ENCODE measurements around the gene ERP29.

ERP29 gene

DNA sequence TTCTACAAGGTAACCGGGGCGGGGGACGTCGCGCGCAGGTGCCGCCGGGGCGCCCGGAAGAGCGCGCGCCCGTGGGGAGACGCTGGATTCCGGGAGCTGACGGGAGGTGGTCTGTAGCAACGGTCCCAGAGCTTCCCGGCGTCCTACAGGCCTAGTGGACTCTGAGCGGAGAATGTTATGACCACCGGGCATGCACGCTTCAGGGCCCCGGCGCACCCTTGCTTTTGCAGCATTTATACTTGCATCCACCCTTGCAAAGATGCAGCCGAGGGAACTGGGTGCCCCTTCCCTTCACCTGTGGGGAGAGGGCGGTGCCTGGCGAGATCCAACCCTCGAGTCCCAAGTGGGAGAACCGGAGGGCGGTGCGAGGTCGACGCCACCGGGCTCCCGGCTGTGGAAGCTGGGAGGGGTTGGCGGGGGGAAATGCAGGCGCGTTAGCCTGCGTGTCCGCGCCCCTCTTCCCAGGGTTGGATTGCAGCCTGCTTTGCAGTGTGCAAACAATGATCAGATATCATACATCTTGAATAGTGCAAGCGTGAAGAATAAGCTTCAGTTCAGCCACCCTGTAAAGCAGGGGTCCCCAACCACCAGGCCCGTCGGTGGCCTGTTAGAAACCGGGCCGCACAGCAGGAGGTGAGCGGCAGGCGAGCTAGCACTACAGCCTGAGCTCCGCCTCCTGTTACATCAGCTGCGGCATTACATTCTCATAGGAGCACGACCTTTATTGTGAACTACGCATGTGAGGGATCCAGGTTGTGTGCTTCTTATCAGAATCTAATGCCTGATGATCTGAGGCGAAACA lies 576 bp downstream of the ERP29 start:
- TF ChIP-seq, protein P1, sequence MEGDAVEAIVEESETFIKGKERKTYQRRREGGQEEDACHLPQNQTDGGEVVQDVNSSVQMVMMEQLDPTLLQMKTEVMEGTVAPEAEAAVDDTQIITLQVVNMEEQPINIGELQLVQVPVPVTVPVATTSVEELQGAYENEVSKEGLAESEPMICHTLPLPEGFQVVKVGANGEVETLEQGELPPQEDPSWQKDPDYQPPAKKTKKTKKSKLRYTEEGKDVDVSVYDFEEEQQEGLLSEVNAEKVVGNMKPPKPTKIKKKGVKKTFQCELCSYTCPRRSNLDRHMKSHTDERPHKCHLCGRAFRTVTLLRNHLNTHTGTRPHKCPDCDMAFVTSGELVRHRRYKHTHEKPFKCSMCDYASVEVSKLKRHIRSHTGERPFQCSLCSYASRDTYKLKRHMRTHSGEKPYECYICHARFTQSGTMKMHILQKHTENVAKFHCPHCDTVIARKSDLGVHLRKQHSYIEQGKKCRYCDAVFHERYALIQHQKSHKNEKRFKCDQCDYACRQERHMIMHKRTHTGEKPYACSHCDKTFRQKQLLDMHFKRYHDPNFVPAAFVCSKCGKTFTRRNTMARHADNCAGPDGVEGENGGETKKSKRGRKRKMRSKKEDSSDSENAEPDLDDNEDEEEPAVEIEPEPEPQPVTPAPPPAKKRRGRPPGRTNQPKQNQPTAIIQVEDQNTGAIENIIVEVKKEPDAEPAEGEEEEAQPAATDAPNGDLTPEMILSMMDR (conservative IDR thresholded peaks at IDR 0.05; ENCODE audit: low read length), result 0 out of 2 replicates have a peak, but pooled peaks have one; percentile 10
- TF ChIP-seq EZH2phosphoT487 (IDR thresholded peaks at IDR 0.05; ENCODE audit: borderline replicate concordance), result no peak
- H3K9me3 ChIP-seq (ENCODE audit: insufficient read depth, low read depth, low read length), result no peaks in the 10 kb centered on the region
- peaks cover 32% of the 10 kb centered on the region for H4K20me1 ChIP-seq (ENCODE audit: insufficient read depth, low read length, poor library complexity, severe bottlenecking)
- H3K79me2 ChIP-seq (ENCODE audit: insufficient read depth, low read length), result peaks cover 70% of the 10 kb centered on the region
- peaks cover 6% of the 10 kb centered on the region; the same call in 1 of the 2 replicates for H3K36me3 ChIP-seq (ENCODE audit: insufficient read depth, low read length)
- no peaks in the 10 kb centered on the region for H3K9me2 ChIP-seq (replicated peaks; ENCODE audit: low read depth, low read length)
- peaks cover 24% of the 10 kb centered on the region for H3K4me1 ChIP-seq (ENCODE audit: insufficient read depth, low read length, poor library complexity, severe bottlenecking)
- peak overlapping the region; percentile 93 for H3K4me3 ChIP-seq (ENCODE audit: low read length, poor library complexity, severe bottlenecking)
- H3K27me3 ChIP-seq (ENCODE audit: insufficient read depth, low read length, poor library complexity, severe bottlenecking), result no peaks in the 10 kb centered on the region
- peak overlapping the region; percentile 90 for H3K9ac ChIP-seq (ENCODE audit: low read depth, low read length, poor library complexity, severe bottlenecking)
- H3F3A ChIP-seq (ENCODE audit: low read depth), result no peaks in the 10 kb centered on the region
- H3K4me2 ChIP-seq (ENCODE audit: low read depth, low read length, poor library complexity, severe bottlenecking), result peak overlapping the region; percentile 89
- peak overlapping the region; percentile 95 for H2AFZ ChIP-seq (ENCODE audit: low read length)

DNA sequence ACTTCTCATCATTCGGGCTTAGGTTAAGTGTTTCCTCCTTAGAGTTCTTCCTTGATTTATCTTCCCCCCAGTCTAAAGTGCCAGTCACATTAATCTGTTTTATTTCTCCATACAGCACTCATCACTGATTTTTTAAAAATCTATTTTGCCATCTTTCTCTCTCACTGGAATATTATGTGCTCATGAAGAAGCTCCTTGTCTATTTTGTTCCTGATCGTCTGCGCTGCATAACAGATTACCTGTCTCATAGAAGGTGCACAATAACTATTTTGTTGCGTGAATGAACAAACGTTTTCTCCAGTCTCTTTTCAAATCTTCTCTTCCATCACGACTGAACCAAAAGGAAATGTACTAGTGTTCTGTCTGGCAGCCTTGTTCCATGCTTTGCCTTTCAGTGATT lies 2.7 kb downstream of the ERP29 start:
- H3F3A ChIP-seq (ENCODE audit: low read depth), result no peaks in the 10 kb centered on the region
- H3K9me3 ChIP-seq (ENCODE audit: insufficient read depth, low read depth, low read length), result no peaks in the 10 kb centered on the region
- peaks cover 25% of the 10 kb centered on the region for H3K4me1 ChIP-seq (ENCODE audit: insufficient read depth, low read length, poor library complexity, severe bottlenecking)
- H3K36me3 ChIP-seq (ENCODE audit: insufficient read depth, low read length), result peaks cover 16% of the 10 kb centered on the region; the same call in 1 of the 2 replicates
- no peak for TF ChIP-seq EZH2phosphoT487 (IDR thresholded peaks at IDR 0.05; ENCODE audit: borderline replicate concordance)
- TF ChIP-seq, protein P1 (conservative IDR thresholded peaks at IDR 0.05; ENCODE audit: low read length), result no peak
- H3K4me2 ChIP-seq (ENCODE audit: low read depth, low read length, poor library complexity, severe bottlenecking), result peak overlapping the region; percentile 21
- H4K20me1 ChIP-seq (ENCODE audit: insufficient read depth, low read length, poor library complexity, severe bottlenecking), result peaks cover 41% of the 10 kb centered on the region
- H3K79me2 ChIP-seq (ENCODE audit: insufficient read depth, low read length), result peaks cover 92% of the 10 kb centered on the region
- no peaks in the 10 kb centered on the region for H3K27me3 ChIP-seq (ENCODE audit: insufficient read depth, low read length, poor library complexity, severe bottlenecking)
- no peak overlapping the region for H3K9ac ChIP-seq (ENCODE audit: low read depth, low read length, poor library complexity, severe bottlenecking)
- no peak overlapping the region for H3K4me3 ChIP-seq (ENCODE audit: low read length, poor library complexity, severe bottlenecking)
- H2AFZ ChIP-seq (ENCODE audit: low read length), result no peak overlapping the region
- H3K9me2 ChIP-seq (replicated peaks; ENCODE audit: low read depth, low read length), result no peaks in the 10 kb centered on the region

DNA sequence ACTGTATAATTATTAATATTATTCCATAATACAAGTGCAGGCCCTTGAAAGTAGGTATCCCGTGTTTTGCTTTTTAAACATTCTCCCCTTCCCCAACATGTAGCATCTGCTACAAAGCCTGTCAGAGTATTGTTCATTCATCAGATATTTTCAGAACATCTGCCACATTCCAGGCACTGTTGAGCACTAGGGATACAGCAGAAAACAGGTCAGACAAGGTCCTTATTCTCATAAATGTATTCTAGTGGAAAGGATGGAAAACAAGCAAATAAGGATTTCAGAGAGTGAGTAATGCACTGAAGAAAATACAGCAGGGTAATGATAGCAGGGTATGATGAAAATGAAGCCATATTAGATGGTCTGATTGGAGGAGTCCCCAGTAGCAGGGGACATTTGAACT lies 3.8 kb downstream of the ERP29 start:
- TF ChIP-seq EZH2phosphoT487 (IDR thresholded peaks at IDR 0.05; ENCODE audit: borderline replicate concordance), result no peak
- TF ChIP-seq, protein P1 (conservative IDR thresholded peaks at IDR 0.05; ENCODE audit: low read length), result no peak
- Histone ChIP-seq H3K27me3 (ENCODE audit: insufficient read depth, low read length, poor library complexity, severe bottlenecking) (no peaks in the 10 kb centered on the region), H2AFZ (ENCODE audit: low read length) (no peak overlapping the region), H3K9ac (ENCODE audit: low read depth, low read length, poor library complexity, severe bottlenecking) (no peak overlapping the region), H4K20me1 (ENCODE audit: insufficient read depth, low read length, poor library complexity, severe bottlenecking) (peaks cover 41% of the 10 kb centered on the region), H3K79me2 (ENCODE audit: insufficient read depth, low read length) (peaks cover 84% of the 10 kb centered on the region), H3K9me3 (ENCODE audit: insufficient read depth, low read depth, low read length) (no peaks in the 10 kb centered on the region), H3K4me1 (ENCODE audit: insufficient read depth, low read length, poor library complexity, severe bottlenecking) (peaks cover 16% of the 10 kb centered on the region), H3K9me2 (replicated peaks; ENCODE audit: low read depth, low read length) (no peaks in the 10 kb centered on the region), H3F3A (ENCODE audit: low read depth) (no peaks in the 10 kb centered on the region), H3K4me2 (ENCODE audit: low read depth, low read length, poor library complexity, severe bottlenecking) (peak overlapping the region; percentile 7), H3K36me3 (ENCODE audit: insufficient read depth, low read length) (peaks cover 25% of the 10 kb centered on the region; the same call in 1 of the 2 replicates), H3K4me3 (ENCODE audit: low read length, poor library complexity, severe bottlenecking) (no peak overlapping the region)
